ENCODE data around the gene CSF2RB.
A peak's percentile ranks its signal among the peaks of the same experiment; 100 is the strongest.

GRCh38 chr22:36977947-36978660 is 64.7 kb downstream of the CSF2RB start:
- peak; percentile 84 to 96 (median 93) for TF ChIP-seq CTCF (IDR thresholded peaks at IDR 0.05)
- no peak for TF ChIP-seq POLR2A (IDR thresholded peaks at IDR 0.05)
- TF ChIP-seq POLR2AphosphoS5 (IDR thresholded peaks at IDR 0.05) = peak in 2 of 3 donors; percentile 24 to 67
- no peak for TF ChIP-seq EP300 (IDR thresholded peaks at IDR 0.05; ENCODE audit: low read depth)
